T-helper 2 cell treated with Interferon-gamma antibody and Interleukin-4, amounts not matched to agents 100 ng/mL and 5 ng/mL, for 36 hours (primary cell): Measurements from ENCODE around the gene KCNAB2. TPM values are rescaled to one million over a fixed set of nuclear protein-coding genes. Genes with fewer than 3 reads are reported as not detected.

Source experiments
- intact Hi-C: fragments of 100-400 bp; cut with micrococcal nuclease; formaldehyde crosslinking; loops from one replicate; pipeline ENCODE4 v1.15.1; 2023
- total RNA-seq: library from RNA; stranded (reverse); gene quantifications from 2 replicates; pipeline ENCODE4 v1.2.3, GENCODE V29; 2022

Gene KCNAB2
- total RNA-seq, 1 donor from 2014 or later: 321 TPM

DNA sequence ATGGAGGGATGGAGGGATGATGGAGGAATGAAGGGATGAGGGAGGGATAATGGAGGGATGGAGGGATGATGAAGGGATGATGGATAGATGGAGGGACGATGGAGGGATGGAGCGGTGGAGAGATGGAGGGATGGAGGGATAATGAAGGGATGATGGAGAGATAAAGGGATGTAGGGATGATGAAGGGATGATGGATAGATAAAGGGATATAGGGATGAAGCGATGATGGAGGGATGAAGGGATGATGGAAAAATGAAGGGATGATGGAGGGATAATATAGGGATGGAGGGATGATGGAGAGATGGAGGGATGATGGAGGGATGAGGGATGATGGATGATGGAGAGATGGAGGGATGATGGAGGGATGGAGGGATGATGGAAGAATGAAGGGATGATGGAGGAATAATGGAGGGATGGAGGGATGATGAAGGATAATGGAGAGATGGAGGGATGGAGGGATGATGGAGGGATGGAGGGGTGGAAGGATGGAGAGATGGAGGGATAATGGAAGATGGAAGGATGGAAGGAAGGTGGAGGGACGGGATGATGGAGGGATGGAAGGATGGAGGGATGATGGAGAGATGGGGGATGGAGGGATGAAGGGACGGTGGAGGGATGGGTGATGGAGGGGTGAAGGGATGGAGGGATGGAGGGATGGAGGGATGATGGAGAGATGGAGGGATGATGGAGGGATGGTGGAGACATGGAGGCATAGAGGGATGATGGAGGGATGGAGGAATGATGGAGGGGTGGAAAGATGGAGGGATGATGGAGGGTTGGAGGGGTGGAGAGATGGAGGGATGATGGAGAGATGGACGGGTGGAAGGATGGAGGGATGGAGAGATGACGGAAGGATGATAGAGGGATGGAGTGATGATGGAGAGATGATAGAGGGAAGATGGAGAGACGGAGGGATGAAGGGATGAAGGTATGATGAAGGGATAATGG is 62.0 kb downstream of the KCNAB2 start:
- intact Hi-C loops: loop anchor here (2.0 kb wide), 1 partner anchor 137 kb away; the partner anchor contains the start of gene HES3

DNA sequence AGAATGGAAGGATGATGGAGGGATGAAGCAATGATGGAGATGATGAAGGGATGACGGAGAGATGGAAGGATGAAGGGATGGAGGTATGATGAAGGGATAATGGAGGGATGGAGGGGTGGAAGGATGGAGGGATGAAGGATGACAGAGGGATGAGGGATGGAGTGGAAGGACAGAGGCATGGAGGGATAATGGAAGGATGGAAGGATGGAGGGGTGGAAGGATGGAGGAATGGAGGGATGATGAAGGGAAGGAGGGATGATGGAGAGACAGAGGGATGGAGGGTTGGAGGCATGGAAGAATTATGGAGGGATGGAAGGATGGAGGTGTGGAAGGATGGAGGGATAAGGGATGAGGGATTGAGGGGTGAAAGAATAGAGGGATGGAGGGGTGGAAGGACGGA is 62.8 kb downstream of the KCNAB2 start:
- intact Hi-C loops: loop anchor here (2.0 kb wide), 1 partner anchor 136 kb away; the partner anchor contains the start of gene HES3

DNA sequence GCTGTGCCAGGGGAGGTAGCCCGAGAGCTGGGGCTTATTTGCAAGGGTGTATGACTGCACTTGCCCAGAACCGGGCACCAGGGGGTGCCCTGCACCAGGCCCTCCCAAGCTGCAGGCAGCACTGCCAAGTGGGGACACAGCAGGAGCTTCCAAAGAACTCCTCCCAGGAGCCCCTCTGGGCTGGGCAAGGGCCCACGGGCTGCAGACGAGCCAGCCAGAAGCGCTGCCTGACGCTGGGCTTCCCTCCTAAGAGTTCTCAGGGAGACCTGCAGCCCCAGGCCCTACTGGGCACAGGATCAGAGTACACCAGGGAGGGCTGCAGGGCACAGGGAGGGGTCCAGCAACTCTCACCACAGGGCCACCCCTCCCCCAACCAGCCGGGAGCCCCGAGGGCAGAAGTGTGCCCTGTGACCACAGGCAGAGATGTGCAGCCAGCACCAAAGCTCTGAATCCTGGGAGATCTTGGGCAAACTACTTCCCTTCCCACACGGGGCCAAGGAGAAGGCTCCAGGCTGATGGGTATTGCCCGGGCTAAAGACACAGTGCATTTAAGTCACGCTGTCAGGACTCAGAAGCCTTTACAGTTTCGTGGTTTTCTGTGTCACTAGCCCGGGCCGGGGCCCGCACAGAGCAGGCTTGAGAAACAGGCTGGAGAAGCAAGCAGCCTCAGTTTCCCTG is 63.4 kb downstream of the KCNAB2 start:
- intact Hi-C loops: loop anchor here (2.0 kb wide), 1 partner anchor 136 kb away; the partner anchor contains the start of gene HES3

DNA sequence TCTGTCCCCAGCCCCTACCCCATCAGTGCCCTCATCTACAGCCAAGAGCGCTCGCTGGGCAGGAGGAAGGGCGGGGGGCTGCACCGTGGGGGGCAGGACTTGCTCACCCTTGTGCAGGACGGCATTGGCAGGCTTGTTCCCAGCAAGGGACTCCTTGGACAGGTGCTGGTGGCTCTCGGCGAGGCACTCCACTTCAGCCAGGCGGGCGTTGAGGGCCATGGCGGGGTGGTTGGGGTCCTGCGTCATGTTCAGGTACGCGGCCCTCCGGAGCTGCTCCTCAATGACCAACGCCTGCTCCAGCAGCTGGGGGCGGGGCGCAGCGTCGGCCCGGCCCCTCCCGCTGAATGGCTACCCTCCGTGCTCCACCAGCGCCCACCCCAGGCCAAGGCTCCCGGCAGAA is 64.0 kb downstream of the KCNAB2 start:
- intact Hi-C loops: loop anchor here (2.0 kb wide), 1 partner anchor 135 kb away; the partner anchor contains the start of gene HES3

DNA sequence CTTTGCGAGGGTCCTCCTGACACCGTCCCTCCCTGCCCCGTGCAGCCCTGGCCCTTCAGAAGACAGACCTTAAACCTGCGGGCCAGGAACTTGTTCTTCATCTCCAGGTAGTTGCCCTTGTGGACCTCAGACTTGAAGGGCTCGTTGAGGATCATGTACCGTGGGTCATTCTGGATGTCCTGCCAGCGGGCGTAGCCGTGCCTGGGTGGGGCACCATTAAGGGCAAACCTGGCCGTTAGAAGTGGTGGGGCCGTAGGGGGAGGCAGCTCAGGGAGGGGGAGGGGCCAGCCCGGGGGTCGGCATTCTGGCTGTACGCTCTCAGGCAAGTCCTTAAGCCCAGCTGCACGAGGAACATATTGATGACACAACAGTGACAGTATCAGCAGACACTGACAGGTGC is 64.6 kb downstream of the KCNAB2 start:
- intact Hi-C loops: no loop called here

DNA sequence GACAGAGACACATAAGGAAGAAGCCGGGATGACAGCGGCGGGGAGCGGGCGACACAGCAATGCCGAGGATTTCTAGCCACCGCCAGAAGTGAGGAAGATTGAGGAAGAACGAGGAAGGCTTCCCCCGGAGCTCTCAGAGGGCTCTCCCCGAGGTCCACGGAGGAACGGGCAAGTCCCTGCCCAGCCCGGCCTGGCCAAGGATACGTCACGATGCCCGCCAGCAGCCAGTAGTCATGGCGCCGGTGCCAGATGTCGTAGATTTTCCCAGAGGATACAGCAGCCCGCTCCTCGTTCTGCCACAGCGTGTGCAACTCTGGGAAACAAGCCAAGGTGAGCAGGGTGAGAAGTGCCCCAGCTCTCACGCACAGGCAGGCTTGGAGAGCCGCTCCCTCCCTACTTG is 65.9 kb downstream of the KCNAB2 start:
- intact Hi-C loops: no loop called here

DNA sequence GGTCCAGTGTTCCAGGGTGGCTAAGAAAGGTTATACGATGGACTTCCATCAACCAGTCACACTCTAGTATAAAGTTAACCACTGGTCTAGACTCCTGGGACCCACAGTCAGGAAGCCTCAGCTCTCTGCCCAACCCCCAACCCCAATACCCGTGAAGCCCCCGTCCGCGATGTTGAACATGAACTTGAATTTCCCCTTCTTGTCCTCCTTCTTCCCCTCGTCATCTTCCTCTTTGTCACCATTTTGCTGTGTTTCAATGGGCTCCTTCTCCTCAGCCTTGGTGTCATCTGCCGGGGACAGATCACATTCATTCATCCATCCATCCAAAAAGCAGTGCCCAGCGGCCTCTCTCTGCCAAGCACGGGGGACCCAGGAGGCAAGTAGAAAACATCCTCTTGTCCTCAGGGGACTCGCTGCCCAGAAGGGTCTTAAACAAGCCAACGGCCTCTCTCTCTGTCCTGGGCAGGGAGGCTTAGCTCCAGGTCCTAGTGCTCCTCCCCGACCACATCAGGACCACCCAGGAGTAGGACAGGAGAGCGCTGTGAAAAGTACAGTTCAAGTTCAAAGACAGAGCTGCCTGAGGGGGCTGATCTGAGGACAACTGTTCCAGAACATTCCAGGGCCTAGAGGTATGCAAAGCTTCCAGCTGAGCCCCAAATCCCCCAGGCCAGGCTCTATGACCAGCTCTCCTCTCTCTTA is 66.5 kb downstream of the KCNAB2 start:
- intact Hi-C loops: no loop called here

DNA sequence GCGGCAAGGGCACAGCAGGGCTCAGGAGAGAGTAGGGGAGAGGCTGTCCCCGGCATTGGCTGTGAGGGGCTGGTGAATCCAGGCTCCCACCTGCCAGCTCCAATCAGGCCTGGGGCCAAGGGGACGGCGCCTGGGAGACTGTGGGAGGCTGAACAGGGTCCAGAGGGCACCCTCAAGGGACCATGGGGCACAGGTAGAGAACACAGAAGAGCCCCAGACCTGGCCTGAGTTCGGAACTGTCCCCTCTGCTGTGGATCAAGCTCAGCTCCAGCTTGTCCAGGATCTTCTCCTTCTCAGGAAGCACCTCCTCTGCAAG is 67.0 kb downstream of the KCNAB2 start:
- intact Hi-C loops: no loop called here

DNA sequence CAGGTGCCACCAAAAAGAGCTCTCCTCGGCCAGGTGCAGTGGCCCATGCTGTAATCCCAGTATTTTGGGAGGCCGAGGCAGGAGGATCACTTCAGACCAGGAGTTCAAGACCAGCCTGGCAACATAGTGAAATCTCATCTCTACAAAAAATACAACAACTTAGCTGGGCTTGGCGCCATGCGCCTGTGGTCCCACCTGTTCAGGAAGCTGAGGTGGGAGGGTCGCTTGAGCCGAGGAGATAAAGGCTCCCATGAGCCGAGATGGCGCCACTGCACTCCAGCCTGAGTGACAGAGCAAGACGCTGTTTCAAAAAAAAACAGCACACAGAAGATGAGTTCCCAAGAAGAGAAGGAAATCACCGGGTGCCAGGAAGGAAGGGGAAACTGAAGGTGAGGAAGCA is 67.4 kb downstream of the KCNAB2 start:
- intact Hi-C loops: no loop called here

DNA sequence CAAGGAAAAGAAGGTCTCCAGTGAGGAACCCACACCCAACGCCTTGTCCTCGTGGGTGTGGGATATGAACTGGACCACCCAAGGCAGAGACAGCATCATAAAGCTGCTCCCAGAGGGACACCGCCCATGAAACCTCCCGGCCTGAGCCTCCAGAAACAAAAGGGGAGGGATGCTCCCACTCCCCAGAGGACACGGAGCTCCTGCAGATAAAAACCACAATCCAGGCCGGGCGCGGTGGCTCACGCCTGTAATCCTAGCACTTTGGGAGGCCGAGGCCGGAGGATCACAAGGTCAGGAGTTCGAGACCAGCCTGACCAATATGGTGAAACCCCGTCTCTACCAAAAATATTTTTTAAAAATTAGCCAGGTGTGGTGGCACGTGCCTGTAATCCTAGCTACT is 68.1 kb downstream of the KCNAB2 start:
- intact Hi-C loops: no loop called here

DNA sequence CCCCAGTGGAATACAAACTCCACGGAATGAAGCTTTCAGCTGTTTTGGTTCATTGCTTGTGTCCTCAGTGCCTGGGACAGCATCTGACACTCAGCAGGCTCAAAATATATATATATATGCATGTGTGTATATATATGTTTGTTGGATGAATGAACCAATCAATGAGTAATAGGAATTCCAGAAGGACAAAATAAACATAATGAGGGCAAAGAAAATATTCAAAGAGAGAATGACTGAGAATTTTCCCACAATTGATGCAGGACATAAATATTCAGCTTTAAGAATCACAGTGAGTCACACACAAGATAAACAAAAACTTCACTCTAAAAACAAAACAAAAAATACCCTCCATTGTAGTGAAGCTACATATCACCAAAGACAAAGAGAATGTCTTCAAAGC is 70.4 kb downstream of the KCNAB2 start:
- intact Hi-C loops: no loop called here

DNA sequence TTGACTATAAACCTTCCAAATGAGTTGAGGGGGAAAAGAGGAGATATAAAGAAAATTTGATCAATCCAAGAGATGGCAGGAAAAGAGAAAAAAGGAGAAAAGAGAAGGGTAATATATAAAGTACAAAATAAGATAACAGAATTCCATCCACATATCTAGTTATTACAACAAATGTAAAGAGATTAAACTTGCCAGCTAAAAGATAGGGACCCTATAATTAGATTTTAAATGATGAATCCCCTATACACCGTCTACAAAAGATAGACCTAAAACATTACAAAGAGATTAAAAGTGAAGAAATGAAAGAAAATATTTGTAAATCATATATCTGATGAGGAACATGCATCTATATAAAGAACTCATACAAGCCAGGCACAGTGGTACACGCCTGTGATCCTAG is 71.4 kb downstream of the KCNAB2 start:
- intact Hi-C loops: no loop called here

DNA sequence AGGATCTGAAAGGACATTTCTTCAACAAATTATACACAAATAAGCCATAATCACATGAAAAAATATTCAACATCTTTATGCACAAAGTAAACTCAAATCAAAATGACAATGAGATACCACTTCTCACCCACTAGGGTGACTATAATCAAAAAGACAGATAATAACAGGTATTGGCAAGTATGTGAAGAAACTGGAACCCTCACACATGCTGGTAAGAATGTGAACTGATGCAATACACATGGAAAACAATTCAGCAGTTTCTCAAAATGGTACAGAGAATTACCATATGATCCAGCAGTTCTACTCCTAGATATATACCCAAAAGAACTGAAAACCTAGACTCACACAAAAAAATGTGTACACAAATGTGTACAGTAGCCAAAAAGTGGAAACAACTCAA is 71.9 kb downstream of the KCNAB2 start:
- intact Hi-C loops: no loop called here

DNA sequence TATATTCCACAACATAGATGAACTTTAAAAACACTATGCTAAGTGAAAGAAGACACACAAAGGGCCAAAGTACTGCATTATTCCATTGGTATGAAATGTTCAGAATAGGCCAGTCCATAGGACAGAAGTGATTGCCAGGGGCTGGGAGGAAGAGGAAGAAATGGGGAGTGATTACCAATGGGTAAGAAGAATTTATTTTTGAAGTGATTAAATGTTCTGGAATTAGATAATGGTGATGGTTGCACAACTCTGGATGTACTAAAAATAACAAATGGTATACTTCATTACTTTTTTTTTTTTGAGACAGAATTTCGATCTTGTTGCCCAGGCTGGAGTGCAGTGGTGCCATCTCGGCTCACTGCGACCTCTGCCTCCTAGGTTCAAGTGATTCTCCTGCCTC is 72.7 kb downstream of the KCNAB2 start:
- intact Hi-C loops: no loop called here

DNA sequence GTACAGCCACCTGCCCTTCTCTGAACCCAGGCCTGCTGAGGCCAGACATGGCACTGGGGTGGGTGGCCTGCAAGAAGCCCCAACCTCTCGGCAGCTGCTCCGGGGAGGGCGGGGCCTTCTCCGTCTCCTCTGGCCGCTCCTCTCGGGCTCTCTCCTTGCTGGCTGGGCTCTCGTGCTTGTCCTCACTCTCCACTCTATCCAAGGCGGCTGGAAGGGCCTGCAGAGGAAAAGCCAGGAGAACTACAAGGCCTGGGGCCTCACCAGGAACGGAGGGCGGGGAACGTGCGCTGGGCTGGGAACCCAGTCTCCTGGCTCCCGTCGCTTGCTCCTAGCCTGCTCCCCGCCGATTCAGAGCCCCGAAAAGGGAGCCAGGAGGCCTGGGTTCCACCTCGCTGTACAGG is 75.3 kb downstream of the KCNAB2 start:
- intact Hi-C loops: no loop called here

DNA sequence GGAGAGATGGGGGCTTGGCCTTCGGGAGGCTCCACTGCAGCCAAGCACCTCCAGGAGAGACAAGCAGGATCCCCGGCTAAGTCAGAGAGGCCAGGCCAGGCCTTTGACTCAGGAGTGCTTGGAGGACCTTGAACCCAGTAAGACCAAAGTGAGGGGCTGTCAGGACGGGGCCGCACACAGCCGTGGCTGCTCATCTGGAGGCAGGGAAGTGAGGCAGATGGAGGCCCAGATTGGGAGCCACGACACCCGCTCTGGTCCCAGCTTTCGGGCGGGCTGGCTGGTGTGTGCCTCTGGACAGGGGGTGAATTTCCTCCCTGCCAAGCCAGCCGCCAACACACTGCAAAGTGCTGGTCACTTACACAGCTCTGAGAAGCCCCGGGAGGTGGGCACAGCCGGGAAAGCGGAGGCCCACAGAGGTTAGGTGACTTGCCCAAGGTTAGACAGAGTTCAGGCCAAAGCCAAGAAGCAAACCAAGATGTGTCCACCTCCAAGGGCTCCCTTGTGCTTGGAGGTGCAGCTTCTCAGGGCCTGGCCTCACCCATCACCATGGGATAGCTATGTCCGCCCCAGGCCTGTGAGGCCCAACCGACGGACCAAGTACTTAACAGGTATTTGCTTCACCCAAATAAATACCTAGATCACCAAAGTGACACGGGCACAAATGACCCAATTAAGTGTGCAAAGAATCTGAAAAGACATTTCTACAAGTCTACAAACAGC is 76.1 kb downstream of the KCNAB2 start:
- intact Hi-C loops: no loop called here

DNA sequence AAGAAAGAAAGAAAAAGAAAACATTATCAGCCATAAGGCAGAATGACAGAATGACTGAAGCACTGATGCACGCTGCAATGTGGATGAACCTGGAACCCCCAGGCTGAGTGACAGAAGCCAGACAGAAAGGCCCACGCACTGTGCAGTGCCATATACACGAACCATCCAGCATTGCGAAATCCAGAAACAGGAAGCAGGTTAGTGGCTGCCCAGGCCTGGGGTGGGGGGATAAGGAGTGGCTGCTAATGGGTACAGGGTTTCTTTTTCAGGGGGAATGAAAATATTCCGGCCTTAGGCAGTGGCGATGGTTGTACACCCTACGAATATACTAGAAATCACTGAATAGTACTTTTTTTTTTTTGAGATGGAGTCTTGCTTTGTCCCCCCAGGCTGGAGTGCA is 77.4 kb downstream of the KCNAB2 start:
- intact Hi-C loops: no loop called here

DNA sequence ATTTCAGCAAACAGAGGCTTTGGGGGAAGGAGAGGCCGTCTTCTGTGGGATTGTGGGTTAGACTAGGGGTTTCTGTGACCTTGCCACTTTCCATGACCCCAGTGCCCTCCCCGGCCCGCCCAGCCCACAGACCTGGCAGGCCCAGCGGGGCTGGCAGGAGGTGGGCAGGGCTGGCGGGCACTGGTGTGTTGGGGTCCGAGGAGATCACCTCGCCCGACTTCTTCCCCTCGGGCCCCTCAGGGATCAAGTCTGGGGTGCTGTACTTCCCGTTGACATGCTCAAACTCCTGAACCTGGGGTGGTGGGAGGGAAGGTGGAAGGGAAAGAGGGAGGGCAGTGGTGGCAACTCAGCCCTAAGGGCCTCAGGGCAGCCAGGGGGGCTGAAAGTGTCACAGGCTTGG is 78.1 kb downstream of the KCNAB2 start:
- intact Hi-C loops: no loop called here

DNA sequence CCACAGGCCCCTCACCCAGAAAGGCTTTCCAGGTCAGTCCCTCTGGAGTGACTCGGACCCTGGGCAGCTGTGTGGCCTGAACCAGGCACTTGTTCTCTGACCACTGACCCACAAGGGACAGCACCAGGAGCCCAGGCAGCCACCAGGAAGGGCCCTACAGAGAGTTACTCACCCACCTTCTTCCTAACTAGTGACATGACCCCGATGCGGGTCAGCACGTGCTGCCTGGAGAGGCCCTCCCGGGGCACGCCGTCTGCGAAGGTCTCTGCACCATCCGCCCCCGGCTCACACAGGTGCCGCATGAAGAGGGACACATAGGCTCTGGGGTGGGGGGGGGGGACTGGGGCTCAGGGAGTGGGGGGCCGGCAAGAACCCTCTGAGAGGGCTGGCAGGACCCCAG is 78.7 kb downstream of the KCNAB2 start:
- intact Hi-C loops: no loop called here

DNA sequence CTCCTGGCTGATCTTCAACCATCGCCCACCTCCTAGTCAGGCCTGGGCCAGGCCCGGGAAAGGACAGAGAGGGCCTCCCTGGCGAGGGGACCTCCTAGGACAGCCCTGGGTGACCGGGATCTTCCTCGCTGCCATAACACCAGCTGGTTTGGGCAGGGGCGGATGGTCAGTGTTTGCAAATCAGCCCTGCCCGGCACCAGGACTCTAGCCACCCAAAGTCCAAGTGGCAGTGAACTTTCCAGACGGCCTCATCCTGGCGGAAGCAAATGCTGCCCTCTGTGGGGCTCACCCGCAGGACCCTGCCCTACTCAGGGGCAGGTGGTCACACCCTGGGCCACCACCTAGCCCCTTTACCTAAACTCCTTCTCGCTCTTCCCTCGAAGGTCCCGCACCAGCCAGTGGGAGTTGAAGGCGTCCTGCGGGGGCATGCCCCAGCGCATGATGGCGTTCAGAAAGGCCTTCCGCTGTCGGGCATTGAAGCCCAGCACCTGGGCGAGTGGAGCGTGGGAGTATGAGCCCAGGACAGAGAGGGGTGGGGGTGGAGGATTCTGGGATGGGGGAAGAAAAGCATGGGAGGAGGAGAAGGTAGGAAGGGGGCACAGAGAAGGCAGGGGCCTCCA is 79.2 kb downstream of the KCNAB2 start:
- intact Hi-C loops: no loop called here

DNA sequence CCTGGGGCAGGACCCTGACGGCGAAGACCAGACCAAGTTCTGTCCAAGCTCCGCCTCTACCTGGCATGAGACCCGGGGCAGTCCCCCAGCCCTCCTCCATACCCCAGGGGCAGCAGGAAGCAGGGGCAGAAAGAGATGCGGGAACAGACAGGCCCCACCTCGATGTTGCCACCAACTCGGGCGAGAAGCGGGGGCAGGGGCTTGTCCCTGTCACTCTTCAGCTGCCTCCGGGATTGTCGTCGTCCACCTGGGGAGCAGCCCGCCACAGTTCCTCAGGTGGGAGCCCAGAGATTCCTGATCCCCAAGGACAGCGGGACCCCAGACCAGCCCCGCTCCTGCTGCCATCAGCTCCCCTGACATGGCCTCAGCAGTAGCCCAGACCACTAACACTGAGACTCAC is 79.7 kb downstream of the KCNAB2 start:
- intact Hi-C loops: no loop called here
